Calu3 (cell line): ENCODE results near the gene DIS3L. TPM values are rescaled to one million over a fixed set of nuclear protein-coding genes. Genes with fewer than 3 reads are reported as not detected.

ENCODE experiments used
- BruUV-seq: library from RNA; stranded (reverse); fragments of 400-500 nt; replicated peaks from 2 replicates; lab custom pipeline; 2021; lab: Mats Ljungman, UMichigan
- CTCF ChIA-PET: fragments of 300-600 bp; sonication (Branson Sonifier 250); formaldehyde crosslinking; loops from one replicate; lab custom pipeline; 2022; ENCODE audit warnings: antibody characterized with exemption; lab: Charles Lee
- DNase-seq: peaks from one replicate; pipeline ENCODE4 v3.0.0; 2022
- H3K27ac Mint-ChIP-seq: one replicate; pipeline ENCODE4 v1.8.0; 2022; ENCODE audit warnings: mixed read lengths; ENCODE audit not compliant: unreplicated experiment
- H3K27me3 Mint-ChIP-seq: one replicate; pipeline ENCODE4 v1.8.0; 2022; ENCODE audit warnings: mixed read lengths; ENCODE audit not compliant: unreplicated experiment
- H3K36me3 Mint-ChIP-seq: one replicate; pipeline ENCODE4 v1.8.0; 2022; ENCODE audit warnings: mild to moderate bottlenecking, moderate library complexity, mixed read lengths; ENCODE audit not compliant: insufficient read depth, unreplicated experiment
- H3K4me1 Mint-ChIP-seq: one replicate; pipeline ENCODE4 v1.8.0; 2022; ENCODE audit warnings: mild to moderate bottlenecking, low read depth, mixed read lengths; ENCODE audit not compliant: unreplicated experiment
- H3K4me3 Mint-ChIP-seq: one replicate; pipeline ENCODE4 v1.8.0; 2022; ENCODE audit warnings: mild to moderate bottlenecking, low read depth, moderate library complexity, mixed read lengths; ENCODE audit not compliant: unreplicated experiment
- H3K9me3 Mint-ChIP-seq: one replicate; pipeline ENCODE4 v1.8.0; 2022; ENCODE audit warnings: low read depth, mixed read lengths; ENCODE audit not compliant: unreplicated experiment
- intact Hi-C: fragments of 100-400 bp; cut with micrococcal nuclease; formaldehyde crosslinking; loops from one replicate; pipeline ENCODE4 v1.10.0; 2022; ENCODE audit not compliant: unreplicated experiment
- total RNA-seq: library from RNA; stranded (reverse); gene quantifications from 2 replicates; pipeline ENCODE4 v1.2.3, GENCODE V29; 2022
- TF ChIP-seq, protein P1 (sequence below): fragments of 200-600 bp; IDR thresholded peaks from one replicate; pipeline ENCODE4 v1.8.0; 2022; ENCODE audit warnings: antibody characterized with exemption; ENCODE audit not compliant: unreplicated experiment

DIS3L gene
- total RNA-seq, 1 experiment from 2014 or later = 24.6 TPM

- CTCF ChIA-PET = no interaction called here
- intact Hi-C loops = no loop called here
- H3K9me3 Mint-ChIP-seq = no peaks in the 10 kb centered on the region
- TF ChIP-seq, protein P1, sequence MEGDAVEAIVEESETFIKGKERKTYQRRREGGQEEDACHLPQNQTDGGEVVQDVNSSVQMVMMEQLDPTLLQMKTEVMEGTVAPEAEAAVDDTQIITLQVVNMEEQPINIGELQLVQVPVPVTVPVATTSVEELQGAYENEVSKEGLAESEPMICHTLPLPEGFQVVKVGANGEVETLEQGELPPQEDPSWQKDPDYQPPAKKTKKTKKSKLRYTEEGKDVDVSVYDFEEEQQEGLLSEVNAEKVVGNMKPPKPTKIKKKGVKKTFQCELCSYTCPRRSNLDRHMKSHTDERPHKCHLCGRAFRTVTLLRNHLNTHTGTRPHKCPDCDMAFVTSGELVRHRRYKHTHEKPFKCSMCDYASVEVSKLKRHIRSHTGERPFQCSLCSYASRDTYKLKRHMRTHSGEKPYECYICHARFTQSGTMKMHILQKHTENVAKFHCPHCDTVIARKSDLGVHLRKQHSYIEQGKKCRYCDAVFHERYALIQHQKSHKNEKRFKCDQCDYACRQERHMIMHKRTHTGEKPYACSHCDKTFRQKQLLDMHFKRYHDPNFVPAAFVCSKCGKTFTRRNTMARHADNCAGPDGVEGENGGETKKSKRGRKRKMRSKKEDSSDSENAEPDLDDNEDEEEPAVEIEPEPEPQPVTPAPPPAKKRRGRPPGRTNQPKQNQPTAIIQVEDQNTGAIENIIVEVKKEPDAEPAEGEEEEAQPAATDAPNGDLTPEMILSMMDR = no peak
- no peaks in the 10 kb centered on the region for H3K4me1 Mint-ChIP-seq
- H3K4me3 Mint-ChIP-seq = no peak overlapping the region
- no peaks in the 10 kb centered on the region for H3K27me3 Mint-ChIP-seq
- no peak for DNase-seq
- no TSS peak for BruUV-seq
- no peaks in the 10 kb centered on the region for H3K36me3 Mint-ChIP-seq
- no peak overlapping the region for H3K27ac Mint-ChIP-seq
Observed at GRCh38 chr15:66308531-66308930, 15.2 kb downstream of the DIS3L start.

GRCh38 chr15:66309828-66310227, 16.5 kb downstream of the DIS3L start:
- Mint-ChIP-seq H3K27me3 (no peaks in the 10 kb centered on the region), H3K36me3 (no peaks in the 10 kb centered on the region)

DNA sequence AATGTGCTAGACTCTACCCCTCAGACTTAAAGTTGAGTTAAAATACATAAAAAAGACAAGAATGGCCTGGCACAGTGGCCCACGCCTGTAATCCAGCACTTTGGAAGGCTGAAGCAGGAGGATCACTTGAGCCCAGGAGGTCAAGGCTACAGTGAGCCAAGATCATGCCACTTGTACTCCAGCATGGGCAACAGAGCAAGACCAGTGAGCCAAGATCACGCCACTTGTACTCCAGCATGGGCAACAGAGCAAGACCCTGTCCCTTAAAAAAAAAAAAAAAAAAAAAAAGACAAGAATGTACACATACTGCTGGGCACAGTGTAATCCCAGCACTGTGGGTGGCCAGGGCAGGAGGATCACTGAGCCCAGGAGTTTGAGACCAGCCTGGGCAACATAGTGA, 17.4 kb downstream of the DIS3L start:
- Mint-ChIP-seq H3K27ac (no peak overlapping the region), H3K9me3 (no peaks in the 10 kb centered on the region), H3K4me1 (no peaks in the 10 kb centered on the region), H3K27me3 (no peaks in the 10 kb centered on the region), H3K4me3 (no peak overlapping the region), H3K36me3 (no peaks in the 10 kb centered on the region)
- DNase-seq = no peak
- CTCF ChIA-PET = no interaction called here
- intact Hi-C loops = no loop called here
- no TSS peak for BruUV-seq
- TF ChIP-seq, protein P1 = no peak

More at GRCh38 chr15:66309828-66310227, 16.5 kb downstream of the DIS3L start:
- no peak overlapping the region for H3K4me3 Mint-ChIP-seq
- H3K4me1 Mint-ChIP-seq = no peaks in the 10 kb centered on the region
- intact Hi-C loops = no loop called here
- TF ChIP-seq, protein P1 = no peak
- no peaks in the 10 kb centered on the region for H3K9me3 Mint-ChIP-seq
- no peak for DNase-seq
- CTCF ChIA-PET = no interaction called here
- H3K27ac Mint-ChIP-seq = no peak overlapping the region
- BruUV-seq = no TSS peak

DNA sequence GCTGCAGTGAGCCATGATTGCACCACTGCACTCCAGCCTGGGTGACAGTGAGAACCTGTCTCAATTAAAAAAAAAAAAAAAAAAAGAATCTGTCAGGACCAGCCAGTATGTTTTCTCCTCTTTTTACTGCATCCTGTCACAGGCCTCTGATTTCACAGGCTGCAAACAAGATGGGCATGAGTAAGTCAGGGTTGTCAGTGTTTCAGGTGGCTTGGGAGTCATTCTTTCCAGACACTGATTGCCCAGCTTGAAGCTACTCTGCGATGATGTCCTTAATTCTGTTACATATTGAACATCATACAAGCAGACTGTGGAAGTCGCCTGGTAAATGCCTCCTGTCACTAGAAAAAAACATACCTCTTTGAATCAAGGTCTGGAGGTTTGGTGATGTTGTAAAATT, 18.8 kb downstream of the DIS3L start:
- Mint-ChIP-seq H3K27me3 (no peaks in the 10 kb centered on the region), H3K36me3 (no peaks in the 10 kb centered on the region), H3K9me3 (no peaks in the 10 kb centered on the region), H3K4me1 (no peaks in the 10 kb centered on the region), H3K4me3 (no peak overlapping the region), H3K27ac (no peak overlapping the region)
- DNase-seq = no peak
- BruUV-seq = no TSS peak
- CTCF ChIA-PET = no interaction called here
- TF ChIP-seq, protein P1 = no peak
- intact Hi-C loops = no loop called here
